MM.1S (cell line): ENCODE measurements around the gene SLC10A3.

Source experiments
- DNase-seq: peaks from one replicate; pipeline ENCODE4 v3.0.0-alpha.2; 2015
- H2AFZ ChIP-seq: fragments of 300-600 bp; sonication (generic); 2 replicates; pipeline ENCODE4 v1.6.0; 2016; ENCODE audit warnings: antibody characterized with exemption, low read length
- H3F3A ChIP-seq: fragments of 300-600 bp; sonication (generic); 2 replicates; pipeline ENCODE4 v1.6.1; 2016; ENCODE audit warnings: mild to moderate bottlenecking, antibody characterized with exemption, low read length, moderate library complexity, mixed read lengths; ENCODE audit not compliant: insufficient read depth
- H3K27ac ChIP-seq: fragments of 300-600 bp; sonication (generic); 2 replicates; pipeline ENCODE4 v1.5.1; 2016; ENCODE audit warnings: mild to moderate bottlenecking, low read length
- H3K27me3 ChIP-seq: fragments of 300-600 bp; sonication (generic); replicated peaks from 2 replicates; pipeline ENCODE4 v1.6.0; 2016; ENCODE audit warnings: low read length; ENCODE audit not compliant: insufficient read depth
- H3K36me3 ChIP-seq: fragments of 300-600 bp; sonication (generic); replicated peaks from 2 replicates; pipeline ENCODE4 v1.6.1; 2016; ENCODE audit warnings: mild to moderate bottlenecking, low read length, mixed read lengths; ENCODE audit not compliant: insufficient read depth
- H3K4me1 ChIP-seq: fragments of 300-600 bp; sonication (generic); 2 replicates; pipeline ENCODE4 v1.6.1; 2016; ENCODE audit warnings: low read length, mixed read lengths
- H3K4me2 ChIP-seq: fragments of 300-600 bp; sonication (generic); 2 replicates; pipeline ENCODE4 v1.6.0; 2016; ENCODE audit warnings: low read depth, low read length
- H3K4me3 ChIP-seq: fragments of 300-600 bp; sonication (generic); 2 replicates; pipeline ENCODE4 v1.5.1; 2016; ENCODE audit warnings: low read length, mixed read lengths
- H3K79me2 ChIP-seq: fragments of 300-600 bp; sonication (generic); 2 replicates; pipeline ENCODE4 v1.6.1; 2016; ENCODE audit warnings: mixed run types, low read length, mixed read lengths
- H3K9ac ChIP-seq: fragments of 300-600 bp; sonication (generic); 2 replicates; pipeline ENCODE4 v1.6.1; 2016; ENCODE audit warnings: low read length, mixed read lengths
- H3K9me2 ChIP-seq: fragments of 300-600 bp; sonication (generic); replicated peaks from 2 replicates; pipeline ENCODE4 v1.6.1; 2016; ENCODE audit warnings: mild to moderate bottlenecking, low read length, mixed read lengths; ENCODE audit not compliant: insufficient read depth
- H3K9me3 ChIP-seq: fragments of 300-600 bp; sonication (generic); replicated peaks from 2 replicates; pipeline ENCODE4 v1.6.1; 2016; ENCODE audit warnings: mild to moderate bottlenecking, low read length, mixed read lengths; ENCODE audit not compliant: insufficient read depth
- H4K20me1 ChIP-seq: fragments of 300-600 bp; sonication (generic); 2 replicates; pipeline ENCODE4 v1.6.1; 2016; ENCODE audit warnings: mild to moderate bottlenecking, low read length, moderate library complexity, mixed read lengths; ENCODE audit not compliant: insufficient read depth
- CTCF ChIP-seq: fragments of 300-600 bp; sonication (generic); IDR thresholded peaks from 2 replicates; pipeline ENCODE4 v1.5.1; 2016; ENCODE audit warnings: antibody characterized with exemption, low read length, mixed read lengths
- EZH2 ChIP-seq: fragments of 300-600 bp; sonication (generic); optimal IDR thresholded peaks from 2 replicates; pipeline ENCODE3; 2017; ENCODE audit warnings: low read depth, mild to moderate bottlenecking, antibody characterized with exemption, low read length, mixed read lengths
- EZH2phosphoT487 ChIP-seq: fragments of 300-600 bp; sonication (generic); IDR thresholded peaks from 2 replicates; pipeline ENCODE4 v1.6.1; 2018; ENCODE audit warnings: antibody characterized with exemption, low read length

The SLC10A3 gene

DNA sequence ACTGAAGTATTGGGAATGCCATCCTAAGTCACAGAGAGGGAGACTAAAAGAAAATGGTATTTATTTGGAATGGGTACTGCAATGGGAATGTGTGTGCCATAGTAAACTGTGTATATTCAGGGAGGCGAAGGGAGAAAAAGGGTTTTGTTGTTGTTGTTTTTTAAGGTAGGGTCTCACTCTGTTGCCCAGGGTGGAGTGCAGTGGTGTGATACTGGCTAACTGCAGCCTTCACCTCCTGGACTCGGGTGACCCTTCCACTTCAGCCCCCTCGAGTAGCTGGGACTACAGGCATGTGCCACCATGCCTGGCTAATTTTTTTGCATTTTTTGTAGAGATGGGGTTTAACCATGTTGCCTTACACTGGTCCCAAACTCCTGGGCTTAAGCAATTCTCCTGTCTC is 4.3 kb upstream of the SLC10A3 start:
- Histone ChIP-seq H3K36me3 (no peaks in the 10 kb centered on the region), H3K4me1 (no peaks in the 10 kb centered on the region), H2AFZ (no peak overlapping the region), H3K4me3 (no peak overlapping the region), H3K9me2 (no peaks in the 10 kb centered on the region), H3K9me3 (no peaks in the 10 kb centered on the region), H3F3A (peaks cover 3% of the 10 kb centered on the region), H4K20me1 (no peaks in the 10 kb centered on the region), H3K4me2 (no peak overlapping the region), H3K27me3 (no peaks in the 10 kb centered on the region), H3K79me2 (peaks cover 3% of the 10 kb centered on the region), H3K9ac (no peak overlapping the region), H3K27ac (no peak overlapping the region)
- TF ChIP-seq EZH2 (no peak), EZH2phosphoT487 (no peak), CTCF (no peak)
- no peak for DNase-seq

- Histone ChIP-seq H3K9ac (peak overlapping the region; percentile 78), H3K36me3 (no peaks in the 10 kb centered on the region), H2AFZ (0 out of 2 replicates have a peak overlapping the region, but pooled peaks have one; percentile 31), H3K27ac (peak overlapping the region; percentile 48; the same call in 1 of the 2 replicates), H4K20me1 (no peaks in the 10 kb centered on the region), H3K9me2 (no peaks in the 10 kb centered on the region), H3K9me3 (no peaks in the 10 kb centered on the region), H3K4me2 (peak overlapping the region; percentile 91), H3K4me1 (0 out of 2 replicates have a peak, but pooled peaks cover 4% of the 10 kb centered on the region), H3K4me3 (peak overlapping the region; percentile 76), H3F3A (peaks cover 3% of the 10 kb centered on the region), H3K27me3 (no peaks in the 10 kb centered on the region), H3K79me2 (peaks cover 26% of the 10 kb centered on the region)
- TF ChIP-seq EZH2 = no peak
- TF ChIP-seq CTCF = no peak
- TF ChIP-seq EZH2phosphoT487 = no peak
- peak; percentile 43 for DNase-seq
Measured at GRCh38 chrX:154490021-154490413, 412 bp downstream of the SLC10A3 start.

GRCh38 chrX:154489182-154489581 is 1.2 kb downstream of the SLC10A3 start:
- Histone ChIP-seq H3K4me1 (0 out of 2 replicates have a peak, but pooled peaks cover 4% of the 10 kb centered on the region), H3K9me2 (no peaks in the 10 kb centered on the region), H3K79me2 (peaks cover 32% of the 10 kb centered on the region), H3K9ac (no peak overlapping the region), H3K4me2 (peak overlapping the region; percentile 91), H3K27me3 (no peaks in the 10 kb centered on the region), H3K27ac (no peak overlapping the region), H4K20me1 (no peaks in the 10 kb centered on the region), H3K9me3 (no peaks in the 10 kb centered on the region), H3K36me3 (no peaks in the 10 kb centered on the region; the same call in 1 of the 2 replicates), H3K4me3 (peak overlapping the region; percentile 76), H3F3A (peaks cover 3% of the 10 kb centered on the region), H2AFZ (no peak overlapping the region)
- TF ChIP-seq CTCF (no peak), EZH2 (no peak), EZH2phosphoT487 (no peak)
- DNase-seq = no peak
